Measurements from ENCODE around the gene GPR37L1. TPM values are rescaled to one million over a fixed set of nuclear protein-coding genes. Genes with fewer than 3 reads are reported as not detected.

GPR37L1 gene
- total and polyA plus RNA-seq, 4 donors, result under 0.01 to 0.04 (median 0.02) TPM; not detected in 1

- no peak overlapping the region for H3K4me3 ChIP-seq (ENCODE audit: low read depth in 1 of 3, low read length in 3 of 3)
- TF ChIP-seq NR2F2 (IDR thresholded peaks at IDR 0.05) (no peak), REST (IDR thresholded peaks at IDR 0.05) (no peak), GABPA (IDR thresholded peaks at IDR 0.05 in 1 of 2, conservative IDR thresholded peaks at IDR 0.05 in 1 of 2) (no peak), RXRA (IDR thresholded peaks at IDR 0.05) (no peak), HNF4G (IDR thresholded peaks at IDR 0.05) (no peak), FOXA2 (IDR thresholded peaks at IDR 0.05) (no peak), TAF1 (conservative IDR thresholded peaks at IDR 0.05) (no peak), RAD21 (IDR thresholded peaks at IDR 0.05) (no peak), ATF3 (IDR thresholded peaks at IDR 0.05) (no peak), HNF4A (conservative IDR thresholded peaks at IDR 0.05) (no peak)
- TF ChIP-seq, protein P1, sequence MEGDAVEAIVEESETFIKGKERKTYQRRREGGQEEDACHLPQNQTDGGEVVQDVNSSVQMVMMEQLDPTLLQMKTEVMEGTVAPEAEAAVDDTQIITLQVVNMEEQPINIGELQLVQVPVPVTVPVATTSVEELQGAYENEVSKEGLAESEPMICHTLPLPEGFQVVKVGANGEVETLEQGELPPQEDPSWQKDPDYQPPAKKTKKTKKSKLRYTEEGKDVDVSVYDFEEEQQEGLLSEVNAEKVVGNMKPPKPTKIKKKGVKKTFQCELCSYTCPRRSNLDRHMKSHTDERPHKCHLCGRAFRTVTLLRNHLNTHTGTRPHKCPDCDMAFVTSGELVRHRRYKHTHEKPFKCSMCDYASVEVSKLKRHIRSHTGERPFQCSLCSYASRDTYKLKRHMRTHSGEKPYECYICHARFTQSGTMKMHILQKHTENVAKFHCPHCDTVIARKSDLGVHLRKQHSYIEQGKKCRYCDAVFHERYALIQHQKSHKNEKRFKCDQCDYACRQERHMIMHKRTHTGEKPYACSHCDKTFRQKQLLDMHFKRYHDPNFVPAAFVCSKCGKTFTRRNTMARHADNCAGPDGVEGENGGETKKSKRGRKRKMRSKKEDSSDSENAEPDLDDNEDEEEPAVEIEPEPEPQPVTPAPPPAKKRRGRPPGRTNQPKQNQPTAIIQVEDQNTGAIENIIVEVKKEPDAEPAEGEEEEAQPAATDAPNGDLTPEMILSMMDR (IDR thresholded peaks at IDR 0.05; ENCODE audit: low read depth, low read length, missing input control), result no peak
- H3K27me3 ChIP-seq (ENCODE audit: control insufficient read depth in 4 of 4, insufficient read depth in 4 of 4, low read length in 3 of 4), result no peaks in the 10 kb centered on the region
- no peak for DNase-seq (ENCODE audit: low spot score)
- no peak overlapping the region for H3K9ac ChIP-seq (ENCODE audit: low read depth in 1 of 2, low read length in 2 of 2)
- H3K9me3 ChIP-seq (ENCODE audit: control insufficient read depth in 4 of 4, low read length in 3 of 4), result no peaks in the 10 kb centered on the region
- peaks cover 5 to 20% (median 12%) of the 10 kb centered on the region in 4 donors for H3K36me3 ChIP-seq (ENCODE audit: control insufficient read depth in 4 of 4, insufficient read depth in 3 of 4, low read depth in 1 of 4, low read length in 3 of 4)
- no peak overlapping the region for H3K27ac ChIP-seq (ENCODE audit: low read depth in 1 of 2, low read length in 2 of 2)
- 98% methylated on average over 5 of the region's 5 CpGs for WGBS
- H3K4me1 ChIP-seq (ENCODE audit: control insufficient read depth in 4 of 4, insufficient read depth in 4 of 4, low read length in 3 of 4), result peaks cover 2 to 22% (median 17%) of the 10 kb centered on the region in 4 donors
Measured at GRCh38 chr1:202133989-202134388, 11.3 kb downstream of the GPR37L1 start.

DNA sequence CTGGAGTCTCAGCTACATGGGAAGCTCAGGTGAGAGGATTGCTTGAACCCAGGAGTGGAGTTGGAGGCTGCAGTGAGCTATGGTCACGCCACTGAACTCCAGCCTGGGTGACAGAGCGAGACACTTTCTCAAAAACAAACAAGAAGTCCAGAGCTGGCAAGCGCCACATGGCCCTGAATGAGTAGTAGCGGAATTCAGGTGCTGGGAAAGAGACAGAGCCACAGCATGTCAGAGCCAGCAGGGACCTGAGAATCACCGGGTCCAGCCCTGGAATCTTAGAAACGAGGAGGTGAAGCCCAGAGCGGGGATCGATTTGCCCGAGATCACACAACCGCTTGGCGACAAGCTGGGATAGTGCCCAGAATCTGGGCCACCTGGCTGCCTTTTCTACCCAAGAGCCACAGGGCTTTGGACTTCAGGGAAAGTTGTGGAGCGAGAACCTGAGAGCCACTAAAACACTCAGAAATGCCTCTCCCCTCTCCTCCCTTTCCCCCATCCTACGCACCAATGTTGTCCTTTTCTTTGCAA is 12.0 kb downstream of the GPR37L1 start:
- Histone ChIP-seq H3K36me3 (ENCODE audit: control insufficient read depth in 4 of 4, insufficient read depth in 3 of 4, low read depth in 1 of 4, low read length in 3 of 4) (peaks cover 5 to 20% (median 12%) of the 10 kb centered on the region in 4 donors), H3K4me1 (ENCODE audit: control insufficient read depth in 4 of 4, insufficient read depth in 4 of 4, low read length in 3 of 4) (peaks cover 2 to 22% (median 17%) of the 10 kb centered on the region in 4 donors), H3K4me3 (ENCODE audit: low read depth in 1 of 3, low read length in 3 of 3) (no peak overlapping the region)
- no peak for TF ChIP-seq EGR1 (IDR thresholded peaks at IDR 0.05; ENCODE audit: low read depth in 2 of 2)
- TF ChIP-seq, protein P1 (IDR thresholded peaks at IDR 0.05; ENCODE audit: low read depth, low read length, missing input control), result no peak
- TF ChIP-seq FOXA2 (IDR thresholded peaks at IDR 0.05), result no peak
- no peak for TF ChIP-seq FOXA1 (IDR thresholded peaks at IDR 0.05)
- TF ChIP-seq REST (IDR thresholded peaks at IDR 0.05), result no peak
- TF ChIP-seq RXRA (IDR thresholded peaks at IDR 0.05), result peak in 1 of 2 donors; percentile 29
- no peak for TF ChIP-seq NR2F2 (IDR thresholded peaks at IDR 0.05)
- TF ChIP-seq SP1 (IDR thresholded peaks at IDR 0.05), result no peak
- no peak for TF ChIP-seq JUND (IDR thresholded peaks at IDR 0.05)
- TF ChIP-seq, protein P2, sequence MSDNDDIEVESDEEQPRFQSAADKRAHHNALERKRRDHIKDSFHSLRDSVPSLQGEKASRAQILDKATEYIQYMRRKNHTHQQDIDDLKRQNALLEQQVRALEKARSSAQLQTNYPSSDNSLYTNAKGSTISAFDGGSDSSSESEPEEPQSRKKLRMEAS (IDR thresholded peaks at IDR 0.05), result no peak
- TF ChIP-seq RAD21 (IDR thresholded peaks at IDR 0.05), result no peak
- no peak for TF ChIP-seq ZBTB33 (IDR thresholded peaks at IDR 0.05)
- peak in 1 of 2 donors; percentile 34 for TF ChIP-seq HNF4A (conservative IDR thresholded peaks at IDR 0.05)
- TF ChIP-seq YY1 (IDR thresholded peaks at IDR 0.05), result no peak

More for the DNA sequence above, 12.0 kb downstream of the GPR37L1 start:
- 34% methylated on average over 13 of the region's 13 CpGs for WGBS
- no peak for DNase-seq (ENCODE audit: low spot score)
- H3K9me3 ChIP-seq (ENCODE audit: control insufficient read depth in 4 of 4, low read length in 3 of 4), result no peaks in the 10 kb centered on the region
- H3K27me3 ChIP-seq (ENCODE audit: control insufficient read depth in 4 of 4, insufficient read depth in 4 of 4, low read length in 3 of 4), result no peaks in the 10 kb centered on the region
- H3K9ac ChIP-seq (ENCODE audit: low read depth in 1 of 2, low read length in 2 of 2), result no peak overlapping the region
- H3K27ac ChIP-seq (ENCODE audit: low read depth in 1 of 2, low read length in 2 of 2), result peak overlapping the region; percentile 9 to 65
